Activated CD8-positive, alpha-beta memory T cell treated with anti-CD3 and anti-CD28 coated beads, Interleukin-2, amount 50 U/mL, for 48 hours (primary cell): Measurements from ENCODE around the gene ASB1.

ENCODE experiments used
- DNase-seq: peaks from one replicate; pipeline ENCODE4 v3.0.0-alpha.2; 2020

Gene ASB1, protein sequence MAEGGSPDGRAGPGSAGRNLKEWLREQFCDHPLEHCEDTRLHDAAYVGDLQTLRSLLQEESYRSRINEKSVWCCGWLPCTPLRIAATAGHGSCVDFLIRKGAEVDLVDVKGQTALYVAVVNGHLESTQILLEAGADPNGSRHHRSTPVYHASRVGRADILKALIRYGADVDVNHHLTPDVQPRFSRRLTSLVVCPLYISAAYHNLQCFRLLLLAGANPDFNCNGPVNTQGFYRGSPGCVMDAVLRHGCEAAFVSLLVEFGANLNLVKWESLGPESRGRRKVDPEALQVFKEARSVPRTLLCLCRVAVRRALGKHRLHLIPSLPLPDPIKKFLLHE

DNA sequence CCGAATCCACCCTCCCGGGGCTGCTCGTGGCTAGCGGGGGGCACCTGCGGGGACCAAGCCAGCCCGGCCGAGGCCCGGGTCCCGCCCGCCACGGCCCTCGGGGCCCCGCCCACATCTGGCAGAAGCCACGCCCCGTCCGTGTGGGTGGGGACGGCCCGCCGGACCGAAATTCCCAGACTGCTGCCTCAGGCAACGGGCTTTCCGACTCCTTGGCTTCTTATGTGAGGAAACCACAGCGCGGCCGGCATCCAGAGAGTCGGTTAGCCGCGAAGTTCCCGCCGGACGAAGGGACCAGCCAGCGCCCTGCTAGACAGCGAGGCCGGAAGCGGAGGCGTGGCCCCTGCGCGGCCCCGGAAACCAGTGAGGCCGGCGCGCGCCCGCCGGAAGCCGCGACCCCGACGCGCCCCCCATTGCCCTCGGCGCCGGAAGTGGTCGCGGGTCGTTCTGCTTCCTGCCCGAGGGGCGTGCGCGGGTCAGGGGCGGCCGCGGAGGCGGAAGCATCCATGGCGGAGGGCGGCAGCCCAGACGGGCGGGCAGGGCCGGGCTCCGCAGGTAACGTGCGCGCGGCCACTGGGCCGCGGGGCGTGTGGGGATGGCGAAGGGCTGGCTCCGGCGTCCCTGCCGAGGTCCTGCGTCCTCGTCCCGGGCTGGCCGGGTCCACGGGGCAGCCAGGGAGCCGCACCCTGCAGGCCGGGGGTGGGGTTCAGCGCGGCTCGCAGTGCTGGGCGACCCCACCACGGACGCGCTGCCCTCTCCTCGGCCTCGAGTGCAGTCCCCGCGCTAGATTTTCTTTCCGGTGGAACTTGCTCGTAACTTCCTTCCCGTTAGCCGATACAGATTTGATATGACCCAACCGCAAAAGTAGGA, at the start of gene ASB1:
TSS of gene ASB1 (plus strand) at position 360 of the 867 bp plus-strand sequence. CDS start at position 504, 144 bp downstream.
- DNase-seq = peak; percentile 91

DNA sequence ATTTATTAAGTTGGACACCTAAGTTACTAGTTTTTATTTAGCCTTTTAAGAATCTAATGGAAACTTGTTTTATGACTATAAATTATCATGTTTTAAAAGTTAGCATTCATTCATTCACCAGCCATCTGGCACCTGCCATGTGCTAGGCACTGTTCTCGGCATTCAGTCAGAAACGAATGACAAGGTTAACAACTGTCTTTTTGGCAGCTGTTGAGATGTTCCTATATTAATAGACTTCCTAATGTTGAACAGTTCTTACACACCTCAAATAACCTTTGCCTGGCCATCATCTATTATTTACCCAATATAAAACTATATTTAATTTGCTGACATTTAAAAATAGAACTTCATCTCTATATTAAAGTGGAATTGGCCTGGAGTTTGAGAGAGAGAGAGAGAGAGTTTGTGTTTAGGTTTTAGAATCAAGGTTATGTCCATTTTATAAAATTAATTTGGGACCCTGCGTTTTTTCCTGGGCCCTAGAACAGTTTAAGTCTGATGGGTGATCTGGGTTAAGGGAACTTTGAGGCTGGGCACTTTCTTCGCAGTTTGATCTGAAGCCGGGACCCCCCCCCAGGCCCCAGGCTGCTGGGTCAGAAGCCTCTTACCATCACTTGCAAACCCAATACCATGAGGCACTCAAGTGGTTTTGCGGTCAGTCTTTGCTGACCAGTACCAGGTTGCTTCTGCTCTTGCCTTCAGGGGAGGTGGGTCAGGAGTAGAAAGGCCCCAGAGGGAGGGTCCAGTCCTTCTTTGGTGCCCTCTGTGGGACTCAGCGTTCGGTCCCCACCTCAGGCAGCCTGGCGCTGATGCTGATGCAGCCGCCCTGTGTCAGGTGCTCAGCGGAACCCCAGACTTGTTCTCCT, 48.3 kb upstream of the ASB1 start:
- no peak for DNase-seq

DNA sequence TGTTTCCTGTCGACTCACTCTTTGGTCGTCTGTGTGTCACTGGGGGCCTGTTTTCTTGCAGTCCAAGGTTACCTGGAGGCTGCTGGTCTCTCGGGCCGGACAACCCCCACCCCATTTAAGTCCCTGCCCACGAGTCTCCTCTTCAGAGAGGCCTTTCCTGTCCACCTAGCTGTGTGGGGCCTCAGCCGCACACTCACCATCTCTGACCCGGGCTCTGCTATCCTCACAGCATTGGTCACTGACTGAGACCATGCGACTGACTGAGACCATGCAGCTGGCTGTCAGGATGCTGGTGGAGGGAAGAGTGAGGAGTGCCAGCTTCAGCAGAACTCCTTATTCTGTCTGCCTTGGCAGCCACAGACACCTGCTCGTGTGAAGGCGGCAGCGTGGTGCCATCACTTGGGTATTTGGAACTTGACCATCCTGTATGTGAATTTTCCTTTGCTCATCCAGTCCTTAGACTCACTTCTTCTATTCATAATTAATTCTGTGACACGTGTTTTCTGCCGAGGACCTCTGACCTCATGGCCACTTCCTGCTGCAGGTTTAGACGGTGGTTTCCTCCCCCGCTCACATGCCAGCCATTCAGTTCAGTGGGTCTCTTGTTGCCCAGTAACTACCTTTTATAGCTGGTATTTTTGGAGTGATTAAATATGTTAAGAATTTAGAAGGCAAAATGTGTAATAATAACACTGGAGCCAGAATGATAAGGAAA, 47.5 kb upstream of the ASB1 start:
- DNase-seq = peak; percentile 56

GRCh38 chr2:238380336-238380735, 46.4 kb upstream of the ASB1 start:
- no peak for DNase-seq

- no peak for DNase-seq
Measured at GRCh38 chr2:238380785-238381184, 45.9 kb upstream of the ASB1 start.

- no peak for DNase-seq
Measured at GRCh38 chr2:238381341-238382115, 45.2 kb upstream of the ASB1 start.

GRCh38 chr2:238382381-238382781, 44.3 kb upstream of the ASB1 start:
- DNase-seq = no peak

DNA sequence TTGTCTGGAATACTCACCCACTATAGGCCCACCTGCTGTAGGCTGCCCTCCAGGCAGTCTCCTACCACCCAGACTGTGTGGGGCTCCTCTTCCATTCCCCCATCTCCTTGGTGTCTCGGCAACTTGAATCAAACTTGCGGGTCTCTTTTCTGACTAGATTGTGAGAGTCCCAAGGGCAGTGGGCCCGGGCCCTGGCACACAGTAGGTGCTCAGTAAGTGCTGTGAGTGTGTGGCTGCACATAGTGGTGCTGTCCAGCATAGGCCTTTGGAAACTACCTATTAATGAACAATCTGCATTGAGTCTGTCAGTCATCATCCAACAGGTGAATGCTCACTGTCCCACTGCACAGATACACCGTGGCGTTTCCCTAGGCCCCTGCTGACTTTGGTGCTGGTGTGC, 43.6 kb upstream of the ASB1 start:
- no peak for DNase-seq

DNA sequence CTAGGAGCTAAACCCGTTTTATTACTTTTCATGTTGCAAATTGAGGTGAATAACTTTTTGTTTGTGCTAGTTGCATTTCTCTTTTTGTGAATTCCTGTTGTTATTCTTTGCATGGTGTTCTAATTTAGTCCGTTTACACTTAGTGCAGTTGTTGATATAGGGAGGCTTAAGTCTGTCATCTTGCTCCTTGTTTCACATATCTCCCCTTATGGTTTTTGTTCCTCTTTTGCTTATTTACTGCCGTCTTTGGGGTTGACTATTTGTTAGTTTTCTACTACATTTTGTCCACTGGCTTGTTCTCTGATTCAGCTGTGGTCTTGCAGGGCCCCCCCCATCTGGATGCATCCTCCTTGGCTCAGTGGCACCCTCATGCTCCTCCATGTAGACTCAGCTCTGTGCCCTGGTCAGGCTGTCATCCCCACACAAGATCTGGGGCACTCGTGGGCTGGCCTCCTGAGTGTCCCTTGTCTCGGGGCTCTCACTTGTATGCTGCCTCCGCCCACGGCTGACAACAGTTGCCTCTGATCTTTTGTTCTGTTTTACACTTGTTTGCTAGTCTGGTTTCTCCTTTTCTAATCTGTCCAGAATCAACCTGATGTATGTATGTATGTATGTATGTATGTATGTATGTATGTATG, 42.9 kb upstream of the ASB1 start:
- DNase-seq = no peak

- DNase-seq = no peak
Measured at GRCh38 chr2:238387332-238387731, 39.4 kb upstream of the ASB1 start.

DNA sequence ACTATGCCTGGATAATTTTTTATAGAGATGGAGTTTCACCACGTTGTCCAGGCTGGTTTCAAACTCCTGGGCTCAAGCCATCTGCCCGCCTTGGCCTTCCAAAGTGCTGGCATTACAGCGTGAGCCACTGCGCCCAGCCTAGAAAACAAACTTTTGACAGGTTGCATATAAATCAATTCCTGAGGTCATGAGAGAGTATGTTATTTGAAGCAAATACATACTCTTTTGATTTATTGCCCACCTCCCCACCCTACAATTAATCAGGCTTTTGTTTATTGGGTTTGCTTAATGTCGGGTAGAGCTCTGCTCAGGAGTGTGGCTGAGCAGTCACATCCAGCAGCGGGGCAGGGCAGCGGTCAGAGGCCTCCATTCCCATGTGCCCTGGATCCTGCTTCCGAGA, 37.9 kb upstream of the ASB1 start:
- no peak for DNase-seq

DNA sequence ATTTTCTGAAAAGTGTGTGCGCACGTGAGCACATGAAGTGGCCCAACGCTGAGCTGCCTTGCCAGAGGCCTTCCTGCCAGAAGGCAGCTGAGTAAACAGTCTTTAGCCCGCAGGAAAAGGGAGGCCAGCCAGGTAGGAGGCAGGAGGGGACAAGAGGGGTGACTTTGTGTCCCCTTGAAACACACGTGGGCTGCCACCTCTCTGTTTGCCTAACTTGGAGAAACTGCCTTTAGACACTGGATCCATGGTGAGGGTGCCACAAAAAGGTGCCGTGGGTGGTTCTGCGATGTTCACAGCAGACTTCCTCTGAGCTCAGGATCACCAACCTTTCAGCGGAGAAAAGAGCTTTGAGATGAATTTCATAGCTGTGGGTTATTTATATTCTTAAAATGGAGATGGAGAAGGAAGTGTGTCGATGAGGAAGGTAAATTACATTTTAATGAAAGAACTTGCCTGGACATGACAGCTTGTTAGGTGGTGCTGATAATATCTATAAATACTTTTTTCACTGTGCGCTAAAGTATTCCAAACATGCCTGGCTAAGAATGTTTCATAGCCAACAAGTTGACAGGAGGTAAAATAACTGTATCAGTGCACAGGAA, 36.6 kb upstream of the ASB1 start:
- no peak for DNase-seq

DNA sequence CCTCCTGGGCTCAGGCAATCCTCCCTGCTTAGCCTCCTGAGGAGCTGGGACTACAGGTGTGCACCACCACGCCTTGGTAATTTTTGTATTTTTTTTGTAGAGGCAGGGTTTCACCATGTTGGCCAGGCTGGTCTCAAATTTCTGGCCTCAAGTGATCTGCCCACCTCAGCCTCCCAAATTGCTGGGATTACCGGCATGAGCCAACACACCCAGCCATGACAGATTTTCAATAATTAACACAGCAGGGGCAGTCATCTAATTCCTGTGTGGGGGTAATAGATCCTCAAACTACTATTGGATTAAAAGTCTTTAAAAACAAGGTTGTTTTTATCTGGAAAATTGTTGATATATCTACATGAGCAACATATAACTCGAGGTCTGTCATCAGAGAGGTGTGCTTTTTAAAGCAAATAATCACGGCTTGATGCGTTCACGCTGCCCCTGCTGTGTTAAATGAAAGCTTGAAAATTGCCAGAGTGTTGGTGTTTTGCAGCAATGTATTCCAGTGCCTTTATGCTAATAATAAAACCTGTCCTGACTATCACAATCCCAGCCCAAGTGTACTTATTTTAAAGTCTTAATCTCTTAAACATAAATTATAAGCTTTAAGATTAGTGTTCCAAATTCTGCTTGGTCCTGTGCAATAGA, 35.6 kb upstream of the ASB1 start:
- no peak for DNase-seq

DNA sequence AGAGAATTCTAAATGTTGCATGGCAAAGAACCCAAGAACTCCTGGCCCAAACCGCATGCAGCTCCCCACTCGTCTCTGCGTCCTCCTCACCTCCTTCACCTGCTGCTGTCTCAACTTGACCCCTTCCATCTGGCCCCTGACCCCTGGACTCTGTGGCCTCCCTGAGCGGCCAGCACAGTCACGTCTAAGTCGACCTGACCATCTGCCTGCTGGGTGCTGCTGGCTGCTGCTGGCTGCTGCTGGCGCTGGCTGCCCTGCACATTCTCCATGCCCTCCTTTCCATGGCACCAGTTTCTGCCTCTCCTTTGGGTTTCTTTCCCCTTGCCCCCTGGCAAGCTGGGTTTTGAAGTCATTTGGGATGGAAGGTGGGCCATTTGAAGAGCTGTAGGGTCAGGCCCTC, 30.1 kb upstream of the ASB1 start:
- no peak for DNase-seq

GRCh38 chr2:238397356-238397755, 29.4 kb upstream of the ASB1 start:
- DNase-seq = no peak

GRCh38 chr2:238398577-238398976, 28.1 kb upstream of the ASB1 start:
- DNase-seq = no peak

GRCh38 chr2:238399094-238399493, 27.6 kb upstream of the ASB1 start:
- no peak for DNase-seq

DNA sequence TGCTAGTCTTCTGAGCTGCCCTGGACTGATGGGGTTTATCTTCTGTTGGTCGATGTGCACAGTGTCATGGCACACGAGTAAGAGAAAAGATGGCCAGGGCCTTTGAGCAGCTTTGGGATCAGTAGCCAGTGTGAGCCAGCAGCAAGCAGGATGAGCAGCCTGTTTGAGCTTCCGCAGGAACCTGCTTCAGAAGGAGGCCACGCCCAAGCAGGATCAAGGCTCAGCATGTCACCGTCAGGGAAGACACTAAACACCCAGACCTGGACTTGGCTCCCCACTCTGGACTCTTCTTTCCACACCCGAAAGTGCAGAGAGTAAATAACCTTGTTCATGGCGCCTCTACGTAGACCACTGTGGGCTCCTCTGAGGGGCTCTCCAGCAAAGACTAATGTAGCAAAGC, 25.2 kb upstream of the ASB1 start:
- DNase-seq = no peak

DNA sequence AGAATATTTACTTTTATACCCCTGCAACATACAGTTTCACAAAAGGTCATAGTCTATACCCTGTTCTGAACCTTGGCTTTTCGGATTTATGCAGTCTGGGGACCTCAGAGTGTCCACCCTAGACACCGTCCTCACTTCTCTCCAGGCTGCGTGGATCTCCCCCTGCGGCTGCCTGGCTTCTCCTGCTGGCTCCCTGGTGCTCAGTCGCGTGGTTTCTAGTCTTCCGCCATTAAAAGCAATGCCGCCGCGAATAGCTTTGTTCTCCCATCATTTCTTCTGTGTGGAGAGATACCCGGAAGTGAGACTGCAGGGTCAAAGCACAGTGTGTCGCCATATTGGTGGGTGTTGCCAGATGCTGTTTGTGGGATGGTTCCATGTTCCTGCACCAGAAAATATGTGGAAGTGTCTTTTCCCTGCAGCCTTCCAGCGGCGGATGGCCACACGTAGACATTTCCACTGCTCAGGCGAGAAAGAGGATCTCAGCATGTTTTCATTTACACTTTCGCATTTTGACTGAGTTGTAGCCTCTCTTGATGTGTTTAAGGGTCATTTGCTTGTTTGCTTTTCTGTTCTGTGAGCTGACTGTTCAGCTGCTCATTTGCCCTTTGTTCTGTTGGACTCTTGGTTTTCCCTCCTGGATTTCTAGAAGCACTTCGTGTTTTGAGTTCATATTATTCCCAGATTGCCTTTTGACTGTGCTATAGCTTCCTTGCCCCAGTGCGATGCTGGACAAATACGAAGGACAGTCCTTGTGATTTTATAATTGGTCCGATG, 22.9 kb upstream of the ASB1 start:
- DNase-seq = no peak
